Natural killer cell treated with Interleukin-12 subunit alpha and Interleukin-12 subunit beta and Interleukin-15 and Interleukin-18, amount 100 ng/mL, for 72 hours (primary cell): ENCODE data around the gene TMEM107. TPM values are rescaled to one million over a fixed set of nuclear protein-coding genes. Genes with fewer than 3 reads are reported as not detected.
"Not testable (repeated sequence)": the region's sequence is repeated elsewhere in the genome, so short reads cannot be mapped to it uniquely, and the experiment has no call there.

ENCODE experiments used
- ATAC-seq, 2 donors: fragments of 150-1000 bp; cut with Tn5 transposase in 1 of 2; sonication (Bioruptor Pico), chemical (Tn5 transposase) in 1 of 2; 2 replicates each; pipeline ENCODE4 v1.10.0; 2021
- DNase-seq: peaks from one replicate; pipeline ENCODE4 v3.0.0; 2022; ENCODE audit warnings: low spot score
- H3K27ac Mint-ChIP-seq, 2 donors: 1 replicate in 1 of 2; 2 replicates in 1 of 2; pipeline ENCODE4 v1.8.0; 2022; ENCODE audit warnings: mixed read lengths in 2 of 2, mild to moderate bottlenecking in 1 of 2, moderate library complexity in 1 of 2
- H3K27me3 Mint-ChIP-seq, 2 donors: 1 replicate in 1 of 2; 2 replicates in 1 of 2; pipeline ENCODE4 v1.8.0; 2022; ENCODE audit warnings: mixed read lengths in 2 of 2
- H3K36me3 Mint-ChIP-seq: one replicate; pipeline ENCODE4 v1.8.0; 2022; ENCODE audit warnings: mixed read lengths
- H3K4me1 Mint-ChIP-seq, 2 donors: 1 replicate in 1 of 2; 2 replicates in 1 of 2; pipeline ENCODE4 v1.8.0; 2022; ENCODE audit warnings: low read depth in 2 of 2, mixed read lengths in 2 of 2, mild to moderate bottlenecking in 1 of 2
- H3K4me3 Mint-ChIP-seq: one replicate; pipeline ENCODE4 v1.8.0; 2022; ENCODE audit warnings: mixed read lengths
- H3K9me3 Mint-ChIP-seq: 2 replicates; pipeline ENCODE4 v1.8.0; 2022; ENCODE audit warnings: mixed read lengths
- total RNA-seq, 2 donors: library from RNA; stranded (reverse); gene quantifications; one replicate each; pipeline ENCODE4 v1.2.3, GENCODE V29; 2022

Gene TMEM107
- total RNA-seq = 10 to 100 TPM; 31.5 to 43.5 TPM

DNA sequence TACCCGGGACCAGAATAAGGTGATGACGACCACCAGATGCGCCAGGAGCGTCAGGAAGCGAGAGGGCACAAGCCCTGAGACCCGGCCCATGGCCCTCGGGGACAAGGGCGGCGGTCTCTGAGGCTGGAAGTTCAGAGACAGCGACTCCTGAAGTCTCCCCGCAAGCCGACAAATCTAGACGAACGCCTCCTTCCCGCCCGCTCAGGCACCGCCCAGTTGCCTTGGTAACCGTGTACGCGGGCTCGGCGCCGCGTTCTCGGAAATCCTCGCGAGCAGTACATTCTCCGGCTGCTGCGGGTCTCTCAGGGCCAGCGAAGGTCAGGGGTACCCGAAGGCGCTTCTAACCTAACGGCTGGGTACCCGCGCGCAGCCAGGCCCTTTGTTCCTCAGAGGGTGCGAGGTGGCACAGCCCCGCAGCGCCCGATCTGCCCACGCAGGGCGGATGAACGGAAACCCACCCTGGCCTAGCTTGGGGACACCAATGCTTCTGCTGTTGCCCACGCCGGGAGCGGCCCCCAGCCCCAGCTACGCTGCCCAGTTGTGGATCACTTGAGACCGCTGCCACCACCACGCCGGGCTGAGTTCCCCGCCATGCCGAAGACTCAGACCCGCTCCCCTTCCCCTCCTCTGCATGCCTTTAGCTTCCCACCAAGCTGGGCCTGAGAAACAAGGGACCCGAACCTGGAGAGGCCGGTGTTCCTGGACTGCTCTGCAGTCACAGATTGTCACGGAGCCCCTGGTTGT, at the start of gene TMEM107:
Gene TMEM107 (minus strand): TSS at position 184 of the 744 bp plus-strand sequence. CDS start 94 bp downstream, at position 90.
- ATAC-seq (peak; percentile 59 to 62), DNase-seq (peak; percentile 90)
- Mint-ChIP-seq H3K4me3 (peak within 1 kb of the TSS; percentile 96), H3K4me1 (peaks cover 39 to 45% of the 10 kb centered on the region in 2 donors), H3K36me3 (no peaks in the 10 kb centered on the region), H3K9me3 (no peaks in the 10 kb centered on the region), H3K27ac (peak within 1 kb of the TSS; percentile 91 to 100), H3K27me3 (no peaks in the 10 kb centered on the region)

GRCh38 chr17:8224891-8225812, 49.0 kb upstream of the TMEM107 start:
- no peak for ATAC-seq
- H3K27me3 Mint-ChIP-seq = no peaks in the 10 kb centered on the region
- peaks cover 27% of the 10 kb centered on the region for H3K36me3 Mint-ChIP-seq
- no peak for DNase-seq
- peaks cover 58% of the 10 kb centered on the region in 2 donors for H3K4me1 Mint-ChIP-seq
- H3K9me3 Mint-ChIP-seq = no peaks in the 10 kb centered on the region
- H3K4me3 Mint-ChIP-seq = peak overlapping the region; percentile 25
- H3K27ac Mint-ChIP-seq = peak overlapping the region in 1 of 2 donors; percentile 97

DNA sequence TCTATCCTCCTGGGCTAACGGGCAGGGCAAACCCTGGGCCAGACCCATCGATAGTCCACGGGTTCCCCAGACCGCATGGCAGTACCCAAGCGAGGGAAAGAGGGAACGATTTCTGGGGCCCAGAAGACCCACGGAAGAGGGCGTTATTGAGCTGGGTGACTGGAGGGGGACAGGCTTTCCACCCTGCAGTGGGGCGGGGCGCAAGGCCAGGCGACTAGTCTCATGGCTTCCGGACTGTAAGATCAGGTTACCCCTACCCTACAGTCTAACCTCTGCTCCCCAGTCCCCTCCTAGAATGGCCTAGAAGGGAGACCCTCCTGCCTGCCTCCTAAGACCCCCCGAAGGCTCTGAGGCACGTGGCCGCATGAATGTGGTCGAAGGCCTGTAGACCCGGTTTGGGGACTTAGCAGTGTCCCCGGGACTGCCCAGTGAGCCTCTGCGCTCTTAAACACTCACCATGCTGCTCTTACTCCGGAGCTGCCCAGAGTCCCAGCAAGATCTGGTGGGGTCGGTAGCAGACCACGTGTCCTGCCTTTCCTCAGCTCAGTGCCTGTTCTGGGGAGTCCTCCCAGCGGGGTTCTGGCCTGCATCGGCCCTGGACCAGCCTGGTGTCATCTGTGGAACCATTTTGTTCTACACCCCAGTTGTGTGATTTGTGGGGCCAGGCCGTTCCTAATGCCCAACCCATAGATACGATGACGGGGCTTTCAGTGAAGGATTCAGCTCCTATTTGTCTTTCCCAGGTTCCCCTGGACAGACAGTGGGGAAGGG, 47.4 kb upstream of the TMEM107 start:
- Mint-ChIP-seq H3K27ac (peak overlapping the region; percentile 97), H3K4me1 (peaks cover 58 to 60% of the 10 kb centered on the region in 2 donors), H3K36me3 (peaks cover 14% of the 10 kb centered on the region), H3K4me3 (peak overlapping the region; percentile 97), H3K27me3 (no peaks in the 10 kb centered on the region), H3K9me3 (no peaks in the 10 kb centered on the region)
- no peak for DNase-seq
- peak; percentile 0 to 18 for ATAC-seq

DNA sequence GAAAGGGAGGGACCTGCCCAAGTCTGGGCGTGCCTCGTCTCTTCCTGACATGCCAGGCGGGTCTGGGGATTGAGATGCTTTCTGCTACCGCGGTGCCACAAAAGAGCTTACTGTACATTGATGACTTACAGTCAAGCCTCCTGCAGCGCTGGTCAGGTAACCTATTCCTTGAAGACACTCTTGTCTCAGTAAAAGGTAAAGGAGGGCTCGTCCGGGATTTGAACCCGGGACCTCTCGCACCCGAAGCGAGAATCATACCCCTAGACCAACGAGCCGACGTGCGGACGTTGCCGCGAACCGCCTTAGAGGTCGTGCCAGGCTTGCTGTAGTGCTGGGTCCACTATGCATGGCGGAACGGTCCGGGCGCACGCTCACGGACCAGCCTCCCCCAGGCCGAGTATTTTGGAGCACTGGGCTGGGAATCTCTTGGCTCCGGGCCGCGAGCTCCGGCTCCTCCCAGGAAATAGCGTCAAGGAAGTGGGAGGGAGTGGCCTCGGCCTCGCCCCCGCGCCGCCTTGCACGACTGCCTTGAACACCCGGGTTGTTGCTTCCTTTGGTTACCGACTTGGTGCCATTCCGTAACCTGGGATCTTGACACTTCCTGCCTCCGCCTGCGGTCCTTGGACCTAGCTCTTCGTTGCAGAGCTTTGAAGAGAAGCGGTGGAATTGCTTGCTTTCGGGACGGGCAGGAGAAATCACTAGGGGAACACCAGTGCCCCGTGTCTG, 46.6 kb upstream of the TMEM107 start:
- peak overlapping the region; percentile 97 for H3K27ac Mint-ChIP-seq
- H3K9me3 Mint-ChIP-seq = no peaks in the 10 kb centered on the region
- H3K36me3 Mint-ChIP-seq = peaks cover 11% of the 10 kb centered on the region
- ATAC-seq = peak; percentile 66 to 80
- no peaks in the 10 kb centered on the region for H3K27me3 Mint-ChIP-seq
- peak overlapping the region; percentile 97 for H3K4me3 Mint-ChIP-seq
- H3K4me1 Mint-ChIP-seq = peaks cover 57 to 64% of the 10 kb centered on the region in 2 donors
- peak; percentile 94 for DNase-seq

DNA sequence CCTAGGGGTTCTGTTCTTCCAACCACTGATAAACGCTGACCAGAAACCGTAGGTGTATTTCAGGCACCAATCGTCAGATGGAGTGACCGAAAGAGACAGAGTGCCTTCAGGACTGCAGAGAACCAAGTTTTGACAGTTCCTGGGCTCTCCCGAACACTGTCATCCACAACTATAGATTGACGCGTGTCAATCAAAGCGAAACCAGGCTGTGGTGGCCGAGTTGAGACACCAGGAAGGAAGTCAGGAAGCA, 46.1 kb upstream of the TMEM107 start:
- H3K27ac Mint-ChIP-seq = peak overlapping the region; percentile 97
- H3K4me1 Mint-ChIP-seq = peaks cover 52 to 59% of the 10 kb centered on the region in 2 donors
- H3K9me3 Mint-ChIP-seq = no peaks in the 10 kb centered on the region
- peak overlapping the region; percentile 97 for H3K4me3 Mint-ChIP-seq
- DNase-seq = peak; percentile 89
- no peaks in the 10 kb centered on the region for H3K27me3 Mint-ChIP-seq
- peak; percentile 65 to 84 for ATAC-seq
- peaks cover 6% of the 10 kb centered on the region for H3K36me3 Mint-ChIP-seq

- DNase-seq = peak; percentile 85
- Mint-ChIP-seq H3K27me3 (no peaks in the 10 kb centered on the region), H3K4me1 (peaks cover 47 to 54% of the 10 kb centered on the region in 2 donors), H3K4me3 (peak overlapping the region; percentile 97), H3K36me3 (peaks cover under 1% of the 10 kb centered on the region), H3K9me3 (no peaks in the 10 kb centered on the region), H3K27ac (peak overlapping the region; percentile 97)
- ATAC-seq = peak; percentile 69 to 79
Measured at GRCh38 chr17:8221663-8222379, 45.6 kb upstream of the TMEM107 start.

DNA sequence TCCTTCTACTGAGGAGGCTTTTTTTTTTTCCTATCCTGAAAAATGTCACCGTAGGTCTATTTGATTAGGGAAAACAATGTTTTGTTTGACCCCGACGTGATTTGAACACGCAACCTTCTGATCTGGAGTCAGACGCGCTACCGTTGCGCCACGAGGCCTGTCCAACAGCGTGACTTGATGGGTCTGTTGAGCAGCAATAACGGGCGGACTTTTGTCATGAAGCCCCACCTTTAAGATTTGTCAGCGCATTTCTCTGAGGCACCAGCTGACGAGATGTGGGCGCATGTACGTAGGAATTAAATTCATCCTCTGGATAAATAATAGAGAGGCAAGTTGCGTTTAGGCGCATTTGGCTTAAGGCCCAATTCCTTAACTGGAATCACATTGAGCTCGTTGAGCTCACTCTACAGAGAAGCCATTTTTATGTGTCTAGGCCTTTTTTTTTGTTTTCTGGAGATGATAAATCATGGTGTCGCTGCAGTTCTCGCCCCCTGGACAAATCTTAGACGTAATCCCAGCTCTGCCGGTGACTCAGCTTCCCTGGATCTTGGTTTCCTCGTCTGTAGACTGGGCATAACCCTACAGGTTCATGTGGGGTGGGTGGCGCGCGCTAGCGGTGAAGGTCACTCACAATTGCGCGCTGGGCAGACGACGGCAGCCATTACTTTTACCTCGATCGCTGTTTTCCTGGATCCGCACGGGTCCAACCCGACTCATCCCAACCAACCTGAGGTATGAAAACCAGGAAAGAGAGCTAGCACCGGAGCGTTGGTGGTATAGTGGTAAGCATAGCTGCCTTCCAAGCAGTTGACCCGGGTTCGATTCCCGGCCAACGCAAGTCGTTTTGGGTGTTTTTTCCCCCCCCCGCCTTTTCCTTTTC, 44.8 kb upstream of the TMEM107 start:
- peak; percentile 44 to 51 for ATAC-seq
- Mint-ChIP-seq H3K27me3 (no peaks in the 10 kb centered on the region), H3K4me3 (peak overlapping the region; percentile 97), H3K36me3 (no peaks in the 10 kb centered on the region), H3K9me3 (no peaks in the 10 kb centered on the region), H3K27ac (peak overlapping the region; percentile 97), H3K4me1 (peaks cover 39 to 47% of the 10 kb centered on the region in 2 donors)
- DNase-seq = peak; percentile 84

DNA sequence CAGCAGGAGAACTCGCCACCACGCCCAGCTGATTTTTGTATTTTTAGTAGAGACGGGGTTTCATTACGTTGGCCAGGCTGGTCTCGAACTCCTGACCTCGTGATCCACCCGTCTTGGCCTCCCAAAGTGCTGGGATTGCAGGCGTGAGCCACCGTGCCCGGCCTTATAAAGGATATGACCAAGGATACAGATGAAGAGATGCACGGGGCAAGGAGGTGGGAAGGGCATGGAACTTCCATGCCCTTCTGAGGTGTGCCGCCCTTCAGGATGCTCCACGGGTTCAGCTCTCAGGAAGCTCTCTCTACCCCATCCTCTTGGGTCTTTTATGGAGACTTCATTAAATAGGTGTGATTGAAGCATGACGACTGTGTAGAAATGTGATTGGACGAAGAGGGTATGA, 37.8 kb upstream of the TMEM107 start:
- not testable (repeated sequence) for ATAC-seq, H3K9me3 Mint-ChIP-seq, H3K36me3 Mint-ChIP-seq, H3K27ac Mint-ChIP-seq, DNase-seq, H3K27me3 Mint-ChIP-seq, H3K4me3 Mint-ChIP-seq
- peaks cover 18 to 20% of the 10 kb centered on the region in 2 donors for H3K4me1 Mint-ChIP-seq

- H3K9me3 Mint-ChIP-seq = no peaks in the 10 kb centered on the region
- H3K4me3 Mint-ChIP-seq = peak overlapping the region; percentile 94
- ATAC-seq (no peak), DNase-seq (no peak)
- peaks cover 14 to 20% of the 10 kb centered on the region in 2 donors for H3K4me1 Mint-ChIP-seq
- peak overlapping the region in 1 of 2 donors; percentile 86 for H3K27ac Mint-ChIP-seq
- peaks cover 7% of the 10 kb centered on the region for H3K36me3 Mint-ChIP-seq
- H3K27me3 Mint-ChIP-seq = no peaks in the 10 kb centered on the region
Measured at GRCh38 chr17:8212312-8213180, 36.4 kb upstream of the TMEM107 start.

- no peak for DNase-seq
- H3K27ac Mint-ChIP-seq = peak overlapping the region; percentile 82 to 86
- peaks cover 7% of the 10 kb centered on the region for H3K36me3 Mint-ChIP-seq
- H3K9me3 Mint-ChIP-seq = no peaks in the 10 kb centered on the region
- H3K4me3 Mint-ChIP-seq = peak overlapping the region; percentile 94
- H3K4me1 Mint-ChIP-seq = peaks cover 17 to 20% of the 10 kb centered on the region in 2 donors
- no peak for ATAC-seq
- no peaks in the 10 kb centered on the region for H3K27me3 Mint-ChIP-seq
Measured at GRCh38 chr17:8210761-8211458, 34.7 kb upstream of the TMEM107 start.
